ENCODE measurements around the gene TGFBR3. TPM values are rescaled to one million over a fixed set of nuclear protein-coding genes. Genes with fewer than 3 reads are reported as not detected.

The TGFBR3 gene
- total RNA-seq, 1 donor from 2014 or later = 51.7 TPM

- Histone ChIP-seq H3K4me1 (peaks cover 41% of the 10 kb centered on the region), H3K27me3 (ENCODE audit: low read depth) (no peaks in the 10 kb centered on the region), H3K9me3 (no peaks in the 10 kb centered on the region), H3K36me3 (peaks cover 19% of the 10 kb centered on the region), H3K4me3 (no peak overlapping the region), H3K27ac (no peak overlapping the region)
- DNase-seq (no peak), ATAC-seq (no peak)
- TF ChIP-seq CTCF (IDR thresholded peaks at IDR 0.05) = no peak
- intact Hi-C loops (cut with DNase I) = no loop called here
Observed at GRCh38 chr1:91696321-91696720, 189.6 kb downstream of the TGFBR3 start.

- no peaks in the 10 kb centered on the region for H3K27me3 ChIP-seq (ENCODE audit: low read depth)
- peaks cover 49% of the 10 kb centered on the region for H3K4me1 ChIP-seq
- no peaks in the 10 kb centered on the region for H3K9me3 ChIP-seq
- H3K27ac ChIP-seq = no peak overlapping the region
- DNase-seq (no peak), ATAC-seq (peak in 1 of 2 donors; percentile 41)
- H3K4me3 ChIP-seq = no peak overlapping the region
- intact Hi-C loops (cut with DNase I) = no loop called here
- H3K36me3 ChIP-seq = peaks cover 19% of the 10 kb centered on the region
- TF ChIP-seq CTCF (IDR thresholded peaks at IDR 0.05) = no peak
Observed at GRCh38 chr1:91693557-91693956, 192.4 kb downstream of the TGFBR3 start.

GRCh38 chr1:91691525-91691924, 194.4 kb downstream of the TGFBR3 start:
- H3K27me3 ChIP-seq (ENCODE audit: low read depth) = no peaks in the 10 kb centered on the region
- TF ChIP-seq CTCF (IDR thresholded peaks at IDR 0.05) = no peak
- H3K4me1 ChIP-seq = peaks cover 52% of the 10 kb centered on the region
- no peak for ATAC-seq
- no peak overlapping the region for H3K4me3 ChIP-seq
- H3K27ac ChIP-seq = no peak overlapping the region
- no peak for DNase-seq
- no peaks in the 10 kb centered on the region for H3K9me3 ChIP-seq
- peaks cover 19% of the 10 kb centered on the region for H3K36me3 ChIP-seq
- intact Hi-C loops (cut with DNase I) = no loop called here

- H3K9me3 ChIP-seq = no peaks in the 10 kb centered on the region
- intact Hi-C loops (cut with DNase I) = no loop called here
- H3K4me3 ChIP-seq = no peak overlapping the region
- H3K36me3 ChIP-seq = peaks cover 12% of the 10 kb centered on the region
- no peak for ATAC-seq
- H3K4me1 ChIP-seq = peaks cover 67% of the 10 kb centered on the region
- H3K27ac ChIP-seq = peak overlapping the region; percentile 57
- TF ChIP-seq CTCF (IDR thresholded peaks at IDR 0.05) = no peak
- H3K27me3 ChIP-seq (ENCODE audit: low read depth) = no peaks in the 10 kb centered on the region
- no peak for DNase-seq
Observed at GRCh38 chr1:91689641-91690481, 196.1 kb downstream of the TGFBR3 start.

- Histone ChIP-seq H3K9me3 (no peaks in the 10 kb centered on the region), H3K4me1 (peaks cover 74% of the 10 kb centered on the region), H3K4me3 (no peak overlapping the region), H3K27ac (peak overlapping the region; percentile 42), H3K27me3 (ENCODE audit: low read depth) (no peaks in the 10 kb centered on the region), H3K36me3 (peaks cover 8% of the 10 kb centered on the region)
- DNase-seq (no peak), ATAC-seq (no peak)
- intact Hi-C loops (cut with DNase I) = no loop called here
- no peak for TF ChIP-seq CTCF (IDR thresholded peaks at IDR 0.05)
Observed at GRCh38 chr1:91687452-91687851, 198.5 kb downstream of the TGFBR3 start.
